PC-9 (cell line): ENCODE results near the gene NOP9. TPM values are rescaled to one million over a fixed set of nuclear protein-coding genes. Genes with fewer than 3 reads are reported as not detected.

Source experiments
- BruUV-seq: library from RNA; stranded (reverse); fragments of 400-500 nt; replicated peaks from 2 replicates; lab custom pipeline; 2021; lab: Mats Ljungman, UMichigan
- CTCF ChIA-PET: fragments of 300-600 bp; sonication (Branson Sonifier 250); formaldehyde crosslinking; loops from one replicate; lab custom pipeline; 2022; ENCODE audit warnings: antibody characterized with exemption; lab: Charles Lee
- POLR2A ChIA-PET: fragments of 300-600 bp; sonication (Branson Sonifier 250); formaldehyde crosslinking; loops from one replicate; lab custom pipeline; 2022; ENCODE audit warnings: antibody characterized with exemption; ENCODE audit not compliant: unreplicated experiment; lab: Charles Lee
- DNase-seq, 2 experiments: peaks; one replicate each; pipeline versions ENCODE4 v3.0.0 to v3.0.0-alpha.2; 2015 to 2022; ENCODE audit warnings: mixed read lengths in 1 of 2
- H2AFZ ChIP-seq: fragments of 200-600 bp; sonication (generic); 2 replicates; pipeline ENCODE4 v1.8.1; 2017; ENCODE audit warnings: antibody characterized with exemption
- H3F3A ChIP-seq: fragments of 200-600 bp; sonication (generic); 2 replicates; pipeline ENCODE4 v1.8.1; 2017; ENCODE audit warnings: antibody characterized with exemption, mild to moderate bottlenecking, low read depth; ENCODE audit not compliant: insufficient read depth
- H3K27ac ChIP-seq: fragments of 200-600 bp; sonication (generic); 2 replicates; pipeline ENCODE4 v1.6.1; 2016; ENCODE audit warnings: mixed run types
- H3K27me3 ChIP-seq: fragments of 200-600 bp; sonication (generic); 2 replicates; pipeline ENCODE4 v1.6.1; 2016; ENCODE audit warnings: low read depth, mixed run types; ENCODE audit not compliant: insufficient read depth
- H3K36me3 ChIP-seq: fragments of 200-600 bp; sonication (generic); 2 replicates; pipeline ENCODE4 v1.6.1; 2016; ENCODE audit warnings: low read depth, mixed run types
- H3K4me1 ChIP-seq: fragments of 200-600 bp; sonication (generic); replicated peaks from 2 replicates; pipeline ENCODE4 v1.6.1; 2016; ENCODE audit warnings: mixed run types; ENCODE audit not compliant: insufficient read depth
- H3K4me2 ChIP-seq: fragments of 200-600 bp; sonication (generic); 2 replicates; pipeline ENCODE4 v1.6.1; 2017; ENCODE audit warnings: mixed run types
- H3K4me3 ChIP-seq: fragments of 200-600 bp; sonication (generic); 2 replicates; pipeline ENCODE4 v1.6.1; 2016; ENCODE audit warnings: mixed run types
- H3K79me2 ChIP-seq: fragments of 200-600 bp; sonication (generic); 2 replicates; pipeline ENCODE4 v1.6.1; 2017; ENCODE audit warnings: low read depth, mixed run types
- H3K9me2 ChIP-seq: fragments of 200-600 bp; sonication (generic); 2 replicates; pipeline ENCODE4 v1.8.1; 2017; ENCODE audit warnings: mild to moderate bottlenecking; ENCODE audit not compliant: insufficient read depth
- H3K9me3 ChIP-seq: fragments of 200-600 bp; sonication (generic); 2 replicates; pipeline ENCODE4 v1.8.1; 2016; ENCODE audit warnings: low read depth; ENCODE audit not compliant: insufficient read depth
- H4K20me1 ChIP-seq: fragments of 200-600 bp; sonication (generic); 2 replicates; pipeline ENCODE4 v1.8.1; 2017; ENCODE audit not compliant: insufficient read depth
- CTCF ChIP-seq: fragments of 200-600 bp; sonication (generic); conservative IDR thresholded peaks from 2 replicates; pipeline ENCODE4 v1.6.1; 2017; ENCODE audit warnings: mixed run types, antibody characterized with exemption, mild to moderate bottlenecking, moderate library complexity
- EZH2 ChIP-seq: fragments of 200-600 bp; sonication (generic); IDR thresholded peaks from 2 replicates; pipeline ENCODE4 v1.8.0; 2017; ENCODE audit warnings: antibody characterized with exemption, low read depth
- intact Hi-C: fragments of 100-400 bp; cut with micrococcal nuclease; formaldehyde crosslinking; loops from one replicate; pipeline ENCODE4 v1.10.0; 2022; ENCODE audit not compliant: unreplicated experiment
- total RNA-seq: library from RNA; stranded (reverse); gene quantifications from 2 replicates; pipeline ENCODE4 v1.2.3, GENCODE V29; 2021

NOP9 gene
- total RNA-seq, 1 experiment from 2014 or later: 24.4 TPM

DNA sequence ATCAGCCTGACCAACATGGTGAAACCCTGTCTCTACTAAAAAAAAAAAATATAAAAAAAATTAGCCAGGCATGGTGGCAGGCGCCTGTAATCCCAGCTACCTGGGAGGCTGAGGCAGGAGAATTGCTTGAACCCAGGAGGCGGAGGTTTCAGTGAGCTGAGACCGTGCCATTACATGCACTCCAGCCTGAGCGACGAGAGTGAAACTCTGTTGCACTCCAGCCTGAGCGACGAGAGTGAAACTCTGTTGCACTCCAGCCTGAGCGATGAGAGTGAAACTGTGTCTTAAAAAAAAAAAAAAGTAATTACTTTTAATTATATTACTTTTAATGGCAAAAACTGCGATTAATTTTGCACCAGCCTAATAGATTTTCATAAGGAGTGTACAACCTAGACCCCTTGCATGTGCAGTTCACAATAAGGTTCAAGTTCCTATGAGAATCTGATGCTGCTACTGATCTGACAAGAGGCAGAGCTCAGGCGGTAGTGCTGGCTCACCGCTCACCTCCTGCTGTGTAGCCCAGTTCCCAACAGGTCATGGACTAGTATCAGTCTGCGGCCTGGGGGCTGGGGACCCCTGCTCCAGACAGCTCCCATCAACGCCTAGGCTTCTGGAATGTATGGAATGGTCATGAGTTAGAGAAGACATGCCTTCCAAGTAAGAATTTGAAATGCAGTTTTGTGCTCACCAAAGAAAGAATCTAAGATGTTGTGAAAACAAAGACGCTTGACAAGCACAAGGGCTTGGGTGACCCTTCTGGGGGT, 21.7 kb downstream of the NOP9 start:
- POLR2A ChIA-PET: no interaction called here

GRCh38 chr14:24322672-24323071, 23.0 kb downstream of the NOP9 start:
- Histone ChIP-seq H3K4me1 (no peaks in the 10 kb centered on the region), H2AFZ (no peak overlapping the region), H3K4me3 (no peak overlapping the region)

More for the DNA sequence above, 21.7 kb downstream of the NOP9 start:
- no peaks in the 10 kb centered on the region for H4K20me1 ChIP-seq
- no peaks in the 10 kb centered on the region for H3K79me2 ChIP-seq
- H3K27me3 ChIP-seq: no peaks in the 10 kb centered on the region
- no peaks in the 10 kb centered on the region for H3K4me1 ChIP-seq
- intact Hi-C loops: no loop called here
- H3K4me3 ChIP-seq: no peak overlapping the region
- no peak overlapping the region for H3K27ac ChIP-seq
- BruUV-seq: no TSS peak
- H3K9me2 ChIP-seq: no peaks in the 10 kb centered on the region
- no peaks in the 10 kb centered on the region for H3K9me3 ChIP-seq
- DNase-seq: no peak
- no peak overlapping the region for H2AFZ ChIP-seq
- CTCF ChIA-PET: no interaction called here
- H3K4me2 ChIP-seq: no peak overlapping the region
- H3F3A ChIP-seq: no peaks in the 10 kb centered on the region; the same call in 1 of the 2 replicates
- no peaks in the 10 kb centered on the region for H3K36me3 ChIP-seq
- TF ChIP-seq EZH2: no peak
- TF ChIP-seq CTCF: no peak

GRCh38 chr14:24323341-24323740, 23.7 kb downstream of the NOP9 start:
- H3K4me1 ChIP-seq: no peaks in the 10 kb centered on the region
- TF ChIP-seq CTCF: no peak
- no peak for TF ChIP-seq EZH2
- H3K27me3 ChIP-seq: no peaks in the 10 kb centered on the region
- no peaks in the 10 kb centered on the region for H3K36me3 ChIP-seq
- H3K27ac ChIP-seq: no peak overlapping the region
- no TSS peak for BruUV-seq
- ChIA-PET POLR2A (no interaction called here), CTCF (no interaction called here)
- no peak for DNase-seq
- H4K20me1 ChIP-seq: no peaks in the 10 kb centered on the region
- no peak overlapping the region for H3K4me2 ChIP-seq
- H3K9me3 ChIP-seq: no peaks in the 10 kb centered on the region
- H3K4me3 ChIP-seq: no peak overlapping the region
- no peaks in the 10 kb centered on the region for H3K9me2 ChIP-seq
- H3K79me2 ChIP-seq: no peaks in the 10 kb centered on the region
- H3F3A ChIP-seq: no peaks in the 10 kb centered on the region
- no peak overlapping the region for H2AFZ ChIP-seq
- intact Hi-C loops: no loop called here

More at GRCh38 chr14:24322672-24323071, 23.0 kb downstream of the NOP9 start:
- no peaks in the 10 kb centered on the region for H3K9me3 ChIP-seq
- no TSS peak for BruUV-seq
- no peak for DNase-seq
- H3K36me3 ChIP-seq: no peaks in the 10 kb centered on the region
- intact Hi-C loops: no loop called here
- no peak overlapping the region for H3K27ac ChIP-seq
- no peaks in the 10 kb centered on the region for H3K79me2 ChIP-seq
- H3K27me3 ChIP-seq: no peaks in the 10 kb centered on the region
- ChIA-PET POLR2A (no interaction called here), CTCF (interaction anchor here (0.6 kb wide), 1 partner anchor 15 kb away, joined by 7 read pairs; the partner anchor contains the start of gene CIDEB)
- H3F3A ChIP-seq: no peaks in the 10 kb centered on the region
- H4K20me1 ChIP-seq: no peaks in the 10 kb centered on the region
- no peak for TF ChIP-seq CTCF
- TF ChIP-seq EZH2: no peak
- H3K9me2 ChIP-seq: no peaks in the 10 kb centered on the region
- H3K4me2 ChIP-seq: no peak overlapping the region
